HG03521 (cell line): ENCODE results near the gene CKS2.

Experiments
- ATAC-seq: cut with Tn5 transposase; IDR thresholded peaks from one replicate; pipeline ENCODE4 v1.9.1; 2021; ENCODE audit warnings: mild to moderate bottlenecking, moderate library complexity; ENCODE audit not compliant: unreplicated experiment

CKS2 gene

DNA sequence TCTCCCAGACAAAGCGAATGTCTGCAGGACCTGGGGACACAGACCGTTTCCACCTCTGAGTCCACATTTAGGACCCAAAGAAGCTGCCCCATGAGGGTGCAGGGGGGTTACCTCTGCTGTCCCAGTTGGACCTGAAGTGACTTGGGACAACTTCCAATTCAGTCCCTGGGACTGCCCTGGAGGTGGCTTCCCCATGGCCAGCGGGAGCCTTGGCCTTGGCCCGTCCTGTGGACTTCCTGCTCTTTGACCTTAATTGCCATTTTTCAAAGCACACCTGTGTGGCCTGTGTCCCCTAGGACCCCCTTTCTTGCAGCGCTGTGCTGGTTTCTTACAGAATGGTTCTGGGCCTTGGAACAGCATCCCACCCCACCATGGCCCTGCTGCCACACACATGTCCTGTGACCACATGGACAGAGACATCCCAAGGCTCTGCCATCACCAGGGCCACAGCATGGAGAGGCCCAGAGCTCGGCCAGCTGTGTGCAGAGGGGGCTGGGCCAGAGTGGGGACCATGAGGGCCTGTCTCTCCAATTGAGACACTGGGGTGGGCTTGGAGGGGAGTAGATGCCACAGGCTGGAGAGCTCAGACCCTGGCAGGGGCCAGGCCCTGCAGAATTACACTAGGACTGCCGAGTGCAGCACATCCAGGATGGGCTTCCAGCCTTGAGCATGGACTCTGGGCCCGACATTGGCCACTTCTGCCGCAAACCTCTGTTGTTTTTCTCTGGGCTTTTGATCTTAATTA lies 53.1 kb downstream of the CKS2 start:
- no peak for ATAC-seq

DNA sequence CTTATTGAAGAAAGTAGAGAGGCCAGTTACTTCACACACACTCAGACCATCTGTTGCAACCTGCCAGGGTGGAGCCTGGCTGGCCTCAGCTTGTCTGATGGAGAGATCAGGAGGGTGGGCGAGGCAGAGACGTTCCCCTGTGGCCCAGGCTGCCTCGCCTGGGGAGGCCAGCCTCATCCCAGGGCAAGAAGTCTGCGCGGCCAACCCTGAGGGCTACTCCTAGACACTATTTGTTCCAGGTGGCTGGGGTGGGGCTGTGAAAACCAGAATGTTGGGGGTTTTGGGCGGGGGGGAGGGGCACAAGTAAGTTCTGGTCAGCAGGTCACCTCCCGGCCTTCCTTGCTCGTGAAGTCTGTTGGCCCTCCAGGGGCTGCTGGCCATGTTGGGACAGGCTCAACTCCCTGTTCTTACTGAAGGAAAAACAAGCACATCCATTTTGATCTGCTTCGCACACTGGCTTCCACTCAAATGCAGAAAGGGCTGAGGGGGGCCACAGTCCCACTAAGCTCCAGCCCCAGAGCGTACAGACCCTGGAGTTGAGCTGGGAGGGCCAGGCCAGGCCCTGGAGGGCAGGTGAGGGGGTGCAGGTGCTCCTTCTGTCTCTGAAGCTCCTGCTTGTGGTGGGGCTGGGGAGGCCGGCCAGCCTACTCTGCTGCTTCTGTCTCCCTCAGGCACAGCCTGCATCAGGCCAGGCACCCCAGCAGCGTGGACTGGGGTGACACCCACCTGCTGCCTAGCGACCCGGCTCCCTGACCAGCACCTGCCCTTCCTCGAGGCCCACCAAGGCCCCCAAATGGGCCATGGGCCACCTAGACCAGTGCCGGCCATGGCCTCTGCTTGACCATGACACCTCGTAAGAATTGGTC lies 53.9 kb downstream of the CKS2 start:
- ATAC-seq = no peak

GRCh38 chr9:89365532-89365912 lies 54.5 kb downstream of the CKS2 start:
- ATAC-seq = no peak
